ENCODE data around the gene LONP1. TPM values are rescaled to one million over a fixed set of nuclear protein-coding genes. Genes with fewer than 3 reads are reported as not detected.
"Not testable (repeated sequence)": the region's sequence is repeated elsewhere in the genome, so short reads cannot be mapped to it uniquely, and the experiment has no call there.

The LONP1 gene
- total RNA-seq, 1 donor from 2014 or later = 98.5 TPM

DNA sequence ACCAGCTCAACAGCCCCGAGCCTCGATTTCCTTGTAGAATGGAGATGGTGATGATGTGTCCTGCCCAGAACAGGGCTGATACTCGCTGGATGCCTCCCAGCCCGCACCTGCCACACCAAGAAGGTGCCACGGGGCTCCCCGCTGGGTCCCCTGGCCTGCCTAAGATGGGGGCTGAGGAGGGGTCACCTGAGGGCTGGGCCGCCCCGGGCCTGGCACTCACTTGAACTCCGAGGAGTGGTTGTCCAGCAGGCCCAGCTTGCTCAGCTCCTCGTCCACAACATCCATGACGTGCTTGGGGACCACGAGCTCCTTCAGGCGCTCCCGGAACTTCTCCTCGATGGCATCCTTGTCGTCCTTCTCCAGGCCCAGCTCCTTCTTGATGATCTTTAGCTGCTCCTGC lies 14.4 kb downstream of the LONP1 start:
- DNase-seq = no peak
- TF ChIP-seq, protein P1, sequence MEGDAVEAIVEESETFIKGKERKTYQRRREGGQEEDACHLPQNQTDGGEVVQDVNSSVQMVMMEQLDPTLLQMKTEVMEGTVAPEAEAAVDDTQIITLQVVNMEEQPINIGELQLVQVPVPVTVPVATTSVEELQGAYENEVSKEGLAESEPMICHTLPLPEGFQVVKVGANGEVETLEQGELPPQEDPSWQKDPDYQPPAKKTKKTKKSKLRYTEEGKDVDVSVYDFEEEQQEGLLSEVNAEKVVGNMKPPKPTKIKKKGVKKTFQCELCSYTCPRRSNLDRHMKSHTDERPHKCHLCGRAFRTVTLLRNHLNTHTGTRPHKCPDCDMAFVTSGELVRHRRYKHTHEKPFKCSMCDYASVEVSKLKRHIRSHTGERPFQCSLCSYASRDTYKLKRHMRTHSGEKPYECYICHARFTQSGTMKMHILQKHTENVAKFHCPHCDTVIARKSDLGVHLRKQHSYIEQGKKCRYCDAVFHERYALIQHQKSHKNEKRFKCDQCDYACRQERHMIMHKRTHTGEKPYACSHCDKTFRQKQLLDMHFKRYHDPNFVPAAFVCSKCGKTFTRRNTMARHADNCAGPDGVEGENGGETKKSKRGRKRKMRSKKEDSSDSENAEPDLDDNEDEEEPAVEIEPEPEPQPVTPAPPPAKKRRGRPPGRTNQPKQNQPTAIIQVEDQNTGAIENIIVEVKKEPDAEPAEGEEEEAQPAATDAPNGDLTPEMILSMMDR (IDR thresholded peaks at IDR 0.05; ENCODE audit: partially characterized antibody, unreplicated experiment) = no peak
- H3K4me3 Mint-ChIP-seq (ENCODE audit: unreplicated experiment) = no peak overlapping the region
- peaks cover 13% of the 10 kb centered on the region for H3K9me3 Mint-ChIP-seq (ENCODE audit: unreplicated experiment)
- H3K27ac Mint-ChIP-seq (ENCODE audit: unreplicated experiment) = no peak overlapping the region
- peaks cover 4% of the 10 kb centered on the region for H3K27me3 Mint-ChIP-seq (ENCODE audit: unreplicated experiment)
- H3K36me3 Mint-ChIP-seq (ENCODE audit: unreplicated experiment) = no peaks in the 10 kb centered on the region
- peaks cover 4% of the 10 kb centered on the region for H3K4me1 Mint-ChIP-seq (ENCODE audit: low read depth, unreplicated experiment)

GRCh38 chr19:5703819-5704818 lies 15.8 kb downstream of the LONP1 start:
- no peak for DNase-seq
- Mint-ChIP-seq H3K4me1 (ENCODE audit: low read depth, unreplicated experiment) (peaks cover 4% of the 10 kb centered on the region), H3K4me3 (ENCODE audit: unreplicated experiment) (no peak overlapping the region), H3K27ac (ENCODE audit: unreplicated experiment) (peak overlapping the region; percentile 76), H3K36me3 (ENCODE audit: unreplicated experiment) (no peaks in the 10 kb centered on the region), H3K9me3 (ENCODE audit: unreplicated experiment) (peaks cover 13% of the 10 kb centered on the region), H3K27me3 (ENCODE audit: unreplicated experiment) (peaks cover 4% of the 10 kb centered on the region)
- TF ChIP-seq, protein P1 (IDR thresholded peaks at IDR 0.05; ENCODE audit: partially characterized antibody, unreplicated experiment) = no peak

GRCh38 chr19:5702053-5702410 lies 17.9 kb downstream of the LONP1 start:
- not testable (repeated sequence) for H3K4me3 Mint-ChIP-seq (ENCODE audit: unreplicated experiment); DNase-seq; H3K36me3 Mint-ChIP-seq (ENCODE audit: unreplicated experiment)

GRCh38 chr19:5700455-5701092 lies 19.4 kb downstream of the LONP1 start:
- DNase-seq = no peak
- peaks cover 2% of the 10 kb centered on the region for H3K27me3 Mint-ChIP-seq (ENCODE audit: unreplicated experiment)
- H3K4me1 Mint-ChIP-seq (ENCODE audit: low read depth, unreplicated experiment) = peaks cover 4% of the 10 kb centered on the region
- TF ChIP-seq, protein P1 (IDR thresholded peaks at IDR 0.05; ENCODE audit: partially characterized antibody, unreplicated experiment) = no peak
- H3K36me3 Mint-ChIP-seq (ENCODE audit: unreplicated experiment) = no peaks in the 10 kb centered on the region
- peaks cover 9% of the 10 kb centered on the region for H3K9me3 Mint-ChIP-seq (ENCODE audit: unreplicated experiment)
- H3K4me3 Mint-ChIP-seq (ENCODE audit: unreplicated experiment) = no peak overlapping the region
- no peak overlapping the region for H3K27ac Mint-ChIP-seq (ENCODE audit: unreplicated experiment)

More at GRCh38 chr19:5702053-5702410, 17.9 kb downstream of the LONP1 start:
- H3K27ac Mint-ChIP-seq (ENCODE audit: unreplicated experiment); H3K27me3 Mint-ChIP-seq (ENCODE audit: unreplicated experiment); H3K4me1 Mint-ChIP-seq (ENCODE audit: low read depth, unreplicated experiment): not testable (repeated sequence)
- peaks cover 11% of the 10 kb centered on the region for H3K9me3 Mint-ChIP-seq (ENCODE audit: unreplicated experiment)

DNA sequence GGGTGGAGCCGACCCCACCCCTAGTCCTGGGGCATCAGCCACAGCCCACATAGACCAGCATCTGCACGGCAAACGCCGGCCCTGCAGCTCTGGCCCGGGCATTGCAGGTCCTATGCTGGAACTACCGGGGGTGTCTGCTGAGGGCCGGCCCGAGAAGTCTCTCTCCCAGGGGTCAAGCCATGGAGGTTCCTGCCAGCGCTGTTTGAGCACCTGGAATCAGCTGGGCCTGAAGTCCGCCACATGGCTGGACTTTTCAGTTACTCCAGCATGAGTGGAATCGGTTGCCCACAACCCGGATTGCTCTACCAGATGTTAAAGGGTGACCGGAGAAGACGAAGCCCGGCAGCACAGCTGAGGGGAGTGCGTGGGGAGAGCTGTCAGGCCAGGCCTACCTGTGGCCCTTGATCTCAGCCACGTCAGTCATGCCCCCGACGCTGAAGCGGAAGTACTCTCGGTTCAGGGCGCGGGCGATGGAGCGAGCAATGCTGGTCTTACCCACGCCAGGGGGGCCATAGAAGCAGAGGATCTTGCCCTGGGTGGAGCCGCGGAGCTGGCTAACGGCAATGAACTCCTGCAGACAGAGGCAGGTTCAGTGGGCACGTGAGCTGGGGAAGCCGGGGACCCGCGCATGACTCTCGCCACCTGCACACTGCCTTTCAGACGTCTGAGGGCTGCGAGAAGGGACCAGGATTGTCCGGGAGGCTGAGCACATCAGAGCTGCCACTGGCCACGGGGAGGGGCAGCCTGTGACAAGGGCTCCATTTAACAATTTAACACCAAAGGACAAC lies 21.1 kb downstream of the LONP1 start:
- Mint-ChIP-seq H3K27ac (ENCODE audit: unreplicated experiment) (peak overlapping the region; percentile 72), H3K4me3 (ENCODE audit: unreplicated experiment) (no peak overlapping the region), H3K27me3 (ENCODE audit: unreplicated experiment) (peaks cover 2% of the 10 kb centered on the region), H3K9me3 (ENCODE audit: unreplicated experiment) (peaks cover 9% of the 10 kb centered on the region), H3K4me1 (ENCODE audit: low read depth, unreplicated experiment) (peaks cover 4% of the 10 kb centered on the region), H3K36me3 (ENCODE audit: unreplicated experiment) (no peaks in the 10 kb centered on the region)
- no peak for DNase-seq
- TF ChIP-seq, protein P1 (IDR thresholded peaks at IDR 0.05; ENCODE audit: partially characterized antibody, unreplicated experiment) = no peak
